Upper lobe of left lung (tissue), 6 donors: ENCODE measurements around the gene TMEM79. TPM values are rescaled to one million over a fixed set of nuclear protein-coding genes. Genes with fewer than 3 reads are reported as not detected.

Experiments used
- ATAC-seq, 2 donors: fragments of 200-7000 bp; cut with Tn5 transposase; one replicate each; pipeline ENCODE4 v1.9.1; 2022; ENCODE audit warnings: mild to moderate bottlenecking in 2 of 2, moderate library complexity in 2 of 2; ENCODE audit not compliant: low FRiP score in 2 of 2
- DNase-seq, 2 donors: peaks; one replicate each; pipeline ENCODE4 v3.0.0-alpha.2; 2019 to 2020
- H3K27ac ChIP-seq, 4 donors: fragments of 200-600 bp; sonication (generic); one replicate each; pipeline ENCODE4 v1.5.1; 2016 to 2019
- H3K27me3 ChIP-seq, 4 donors: fragments of 200-600 bp; sonication (generic); one replicate each; pipeline ENCODE4 v1.5.1; 2017 to 2019
- H3K36me3 ChIP-seq, 4 donors: fragments of 200-600 bp; sonication (generic); one replicate each; pipeline ENCODE4 v1.5.1; 2016 to 2019
- H3K4me1 ChIP-seq, 4 donors: fragments of 200-600 bp; sonication (generic); one replicate each; pipeline ENCODE4 v1.5.1; 2018 to 2019
- H3K4me3 ChIP-seq, 4 donors: fragments of 200-600 bp; sonication (generic); one replicate each; pipeline ENCODE4 v1.5.1; 2017 to 2019; ENCODE audit warnings: mild to moderate bottlenecking in 2 of 4, moderate library complexity in 1 of 4
- H3K9me3 ChIP-seq, 4 donors: fragments of 200-600 bp; sonication (generic); one replicate each; pipeline ENCODE4 v1.5.1; 2018 to 2019
- EP300 ChIP-seq, 4 donors: sonication (generic); formaldehyde crosslinking; IDR thresholded peaks; one replicate each; pipeline ENCODE4 v1.5.1; 2017; ENCODE audit warnings: antibody characterized with exemption in 4 of 4, control low read depth in 2 of 4
- POLR2A ChIP-seq, 4 donors: fragments of 450-650 bp; IDR thresholded peaks; one replicate each; pipeline ENCODE4 v1.5.1; 2016 to 2017; ENCODE audit warnings: antibody characterized with exemption in 4 of 4, mild to moderate bottlenecking in 2 of 4
- POLR2AphosphoS5 ChIP-seq, 2 donors: sonication (generic); formaldehyde crosslinking; IDR thresholded peaks; one replicate each; pipeline ENCODE4 v1.5.1; 2017; ENCODE audit warnings: antibody characterized with exemption in 2 of 2
- WGBS, 2 donors: methylation state at CpG; one replicate each; pipeline ENCODE4 v1.1.5; 2017 to 2018; 5-methylcytosine and 5-hydroxymethylcytosine counted together
- total RNA-seq, 6 donors: library from RNA; depleted of rRNA in 4 of 6; stranded (reverse); fragments of >200 nt in 4 of 6; gene quantifications; one replicate each; pipeline versions ENCODE4 v1.1.0 to v1.2.1, GENCODE V29; 2016 to 2021
- TF ChIP-seq, protein P1 (sequence below), 6 experiments: fragments of 450-650 bp in 4 of 6; fragments of 200-600 bp in 2 of 6; sonication (generic) in 2 of 6; IDR thresholded peaks; one replicate each; pipeline ENCODE4 v1.5.1; 2016 to 2019; ENCODE audit warnings: antibody characterized with exemption in 6 of 6
- donor health status: DM: no; HTN: no; CAD: no; lungs with moderate emphysema.
- donor health status: DM: no; HTN: yes; CAD: no; lungs with severe emphysema.

Gene TMEM79
- total RNA-seq, 6 donors from 2014 or later: 1.3 to 10.5 (median 3.1) TPM

DNA sequence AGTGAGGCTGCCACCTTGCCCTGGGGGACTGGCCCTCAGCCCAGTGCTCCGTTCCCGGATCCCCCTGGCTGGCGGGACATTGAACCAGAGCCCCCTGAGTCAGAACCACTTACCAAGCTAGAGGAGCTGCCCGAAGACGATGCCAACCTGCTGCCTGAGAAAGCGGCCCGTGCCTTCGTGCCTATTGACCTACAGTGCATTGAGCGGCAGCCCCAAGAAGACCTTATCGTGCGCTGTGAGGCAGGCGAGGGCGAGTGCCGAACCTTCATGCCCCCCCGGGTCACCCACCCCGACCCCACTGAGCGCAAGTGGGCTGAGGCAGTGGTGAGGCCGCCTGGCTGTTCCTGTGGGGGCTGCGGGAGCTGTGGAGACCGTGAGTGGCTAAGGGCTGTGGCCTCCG, 1.3 kb downstream of the TMEM79 start:
- no peak for ATAC-seq
- Histone ChIP-seq H3K27me3 (no peaks in the 10 kb centered on the region), H3K9me3 (no peaks in the 10 kb centered on the region), H3K4me3 (no peak overlapping the region), H3K4me1 (peaks cover 21 to 36% (median 29%) of the 10 kb centered on the region in 4 donors), H3K36me3 (peaks cover 0 to 7% (median 0%) of the 10 kb centered on the region in 4 donors), H3K27ac (no peak overlapping the region)
- TF ChIP-seq, protein P1, sequence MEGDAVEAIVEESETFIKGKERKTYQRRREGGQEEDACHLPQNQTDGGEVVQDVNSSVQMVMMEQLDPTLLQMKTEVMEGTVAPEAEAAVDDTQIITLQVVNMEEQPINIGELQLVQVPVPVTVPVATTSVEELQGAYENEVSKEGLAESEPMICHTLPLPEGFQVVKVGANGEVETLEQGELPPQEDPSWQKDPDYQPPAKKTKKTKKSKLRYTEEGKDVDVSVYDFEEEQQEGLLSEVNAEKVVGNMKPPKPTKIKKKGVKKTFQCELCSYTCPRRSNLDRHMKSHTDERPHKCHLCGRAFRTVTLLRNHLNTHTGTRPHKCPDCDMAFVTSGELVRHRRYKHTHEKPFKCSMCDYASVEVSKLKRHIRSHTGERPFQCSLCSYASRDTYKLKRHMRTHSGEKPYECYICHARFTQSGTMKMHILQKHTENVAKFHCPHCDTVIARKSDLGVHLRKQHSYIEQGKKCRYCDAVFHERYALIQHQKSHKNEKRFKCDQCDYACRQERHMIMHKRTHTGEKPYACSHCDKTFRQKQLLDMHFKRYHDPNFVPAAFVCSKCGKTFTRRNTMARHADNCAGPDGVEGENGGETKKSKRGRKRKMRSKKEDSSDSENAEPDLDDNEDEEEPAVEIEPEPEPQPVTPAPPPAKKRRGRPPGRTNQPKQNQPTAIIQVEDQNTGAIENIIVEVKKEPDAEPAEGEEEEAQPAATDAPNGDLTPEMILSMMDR (IDR thresholded peaks at IDR 0.05): no peak
- TF ChIP-seq POLR2AphosphoS5 (IDR thresholded peaks at IDR 0.05) (no peak), EP300 (IDR thresholded peaks at IDR 0.05) (no peak), POLR2A (IDR thresholded peaks at IDR 0.05) (no peak)
- no peak for DNase-seq
- whole genome bisulfite sequencing, 2 donors: 94 to 100% methylated on average over 7 to 20 of the region's 21 CpGs

DNA sequence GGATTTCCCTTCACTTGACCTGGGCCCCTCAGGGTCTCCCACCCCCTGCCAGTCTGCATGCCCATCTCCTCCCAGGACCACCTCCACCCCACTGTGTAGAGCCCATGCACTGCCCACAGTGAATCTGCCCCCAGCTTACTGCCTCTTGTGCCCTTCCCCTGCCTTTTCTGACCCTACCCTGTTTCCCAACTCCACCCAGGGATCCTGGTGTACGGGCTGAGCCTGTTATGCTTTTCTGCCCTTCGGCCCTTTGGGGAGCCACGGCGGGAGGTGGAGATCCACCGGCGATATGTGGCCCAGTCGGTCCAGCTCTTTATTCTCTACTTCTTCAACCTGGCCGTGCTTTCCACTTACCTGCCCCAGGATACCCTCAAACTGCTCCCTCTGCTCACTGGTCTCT, 1.9 kb downstream of the TMEM79 start:
- WGBS, 2 donors: 92 to 97% methylated on average over 8 of the region's 8 CpGs
- no peaks in the 10 kb centered on the region for H3K9me3 ChIP-seq
- no peak for TF ChIP-seq POLR2AphosphoS5 (IDR thresholded peaks at IDR 0.05)
- no peak for TF ChIP-seq POLR2A (IDR thresholded peaks at IDR 0.05)
- TF ChIP-seq, protein P1 (IDR thresholded peaks at IDR 0.05): no peak
- TF ChIP-seq EP300 (IDR thresholded peaks at IDR 0.05): no peak

DNA sequence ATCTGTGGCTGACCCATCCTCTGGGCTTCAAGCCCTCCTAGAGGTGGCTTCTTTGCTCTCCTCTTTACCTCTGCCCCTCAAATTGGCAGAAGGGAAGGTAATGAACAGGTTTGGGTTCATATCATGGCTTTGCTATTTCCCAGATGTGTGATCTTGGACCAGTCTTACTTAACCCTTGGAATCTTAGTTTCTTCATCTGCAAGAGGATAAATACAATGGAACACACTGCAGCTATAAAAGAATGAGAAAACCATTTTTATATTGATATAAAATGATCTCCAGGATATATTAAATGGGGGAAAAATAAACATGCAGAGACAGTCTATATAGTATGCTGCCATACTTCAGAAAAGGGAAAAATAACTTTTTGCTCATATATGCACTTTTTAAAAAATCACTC, 5.7 kb downstream of the TMEM79 start:
- Histone ChIP-seq H3K4me1 (peaks cover 8 to 30% (median 19%) of the 10 kb centered on the region in 4 donors), H3K36me3 (peaks cover 0 to 17% (median 6%) of the 10 kb centered on the region in 4 donors), H3K27ac (no peak overlapping the region), H3K4me3 (no peak overlapping the region), H3K9me3 (no peaks in the 10 kb centered on the region), H3K27me3 (no peaks in the 10 kb centered on the region)
- ATAC-seq: no peak
- DNase-seq: no peak
- TF ChIP-seq POLR2A (IDR thresholded peaks at IDR 0.05) (no peak), EP300 (IDR thresholded peaks at IDR 0.05) (no peak), POLR2AphosphoS5 (IDR thresholded peaks at IDR 0.05) (no peak)
- TF ChIP-seq, protein P1 (IDR thresholded peaks at IDR 0.05): no peak

More for the DNA sequence above, 1.9 kb downstream of the TMEM79 start:
- no peak overlapping the region for H3K27ac ChIP-seq
- DNase-seq (no peak), ATAC-seq (no peak)
- H3K27me3 ChIP-seq: no peaks in the 10 kb centered on the region
- H3K36me3 ChIP-seq: peaks cover 0 to 7% (median 0%) of the 10 kb centered on the region in 4 donors
- no peak overlapping the region for H3K4me3 ChIP-seq
- peaks cover 19 to 34% (median 27%) of the 10 kb centered on the region in 4 donors for H3K4me1 ChIP-seq

DNA sequence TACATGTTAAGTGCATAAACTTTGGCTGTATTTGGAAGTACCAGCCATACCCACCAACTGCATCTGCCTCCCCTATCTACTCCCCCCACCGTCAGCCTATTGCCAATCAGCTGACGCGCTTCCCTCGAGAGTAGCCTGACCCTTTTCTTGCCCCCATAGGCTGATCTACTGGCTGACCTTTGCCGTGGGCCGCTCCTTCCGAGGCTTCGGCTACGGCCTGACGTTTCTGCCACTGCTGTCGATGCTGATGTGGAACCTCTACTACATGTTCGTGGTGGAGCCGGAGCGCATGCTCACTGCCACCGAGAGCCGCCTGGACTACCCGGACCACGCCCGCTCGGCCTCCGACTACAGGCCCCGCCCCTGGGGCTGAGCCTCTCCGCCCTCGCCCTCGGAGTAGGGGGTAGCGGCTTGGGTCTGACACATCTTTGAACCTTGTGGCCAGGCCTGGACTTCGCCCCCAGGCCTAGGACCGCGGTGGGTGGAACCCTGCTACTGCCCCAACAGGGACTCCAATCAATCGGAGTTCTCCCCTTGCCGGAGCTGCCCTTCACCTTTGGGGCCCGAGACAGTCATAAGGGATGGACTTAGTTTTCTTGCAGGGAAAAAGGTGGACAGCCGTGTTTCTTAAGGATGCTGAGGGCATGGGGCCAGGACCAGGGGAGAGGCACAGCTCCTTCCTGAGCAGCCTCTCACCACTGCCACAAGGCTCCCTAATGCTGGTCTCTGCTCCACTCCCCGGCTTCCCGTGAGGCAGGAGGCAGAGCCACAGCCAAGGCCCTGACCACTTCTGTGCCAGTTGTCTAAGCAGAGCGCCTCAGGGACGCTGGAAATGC, 7.3 kb downstream of the TMEM79 start:
- Histone ChIP-seq H3K4me3 (peak overlapping the region; percentile 27 to 52 (median 43)), H3K27me3 (no peaks in the 10 kb centered on the region), H3K4me1 (peaks cover 11 to 41% (median 25%) of the 10 kb centered on the region in 4 donors), H3K27ac (peak overlapping the region; percentile 45 to 81 (median 75)), H3K9me3 (no peaks in the 10 kb centered on the region), H3K36me3 (peaks cover 0 to 17% (median 6%) of the 10 kb centered on the region in 4 donors)
- DNase-seq: peak; percentile 94 to 95
- peak; percentile 91 to 97 for ATAC-seq
- TF ChIP-seq, protein P1 (IDR thresholded peaks at IDR 0.05): no peak
- TF ChIP-seq POLR2A (IDR thresholded peaks at IDR 0.05) (peak in 2 of 4 donors; percentile 27 to 53), POLR2AphosphoS5 (IDR thresholded peaks at IDR 0.05) (peak in 1 of 2 donors; percentile 57)
- 14 to 29% methylated on average over 13 to 34 of the region's 37 CpGs for WGBS, 2 donors
